Lower lobe of right lung (tissue), 2 donors: Measurements from ENCODE around the gene KIAA0825. TPM values are rescaled to one million over a fixed set of nuclear protein-coding genes. Genes with fewer than 3 reads are reported as not detected.

Experiments
- ATAC-seq, 2 donors: fragments of 200-7000 bp; cut with Tn5 transposase; one replicate each; pipeline ENCODE4 v1.9.1; 2020 to 2022; ENCODE audit warnings: mild to moderate bottlenecking in 2 of 2, moderate library complexity in 2 of 2
- DNase-seq: peaks from one replicate; pipeline ENCODE4 v3.0.0-alpha.2; 2020
- H3K27ac ChIP-seq: fragments of 200-600 bp; one replicate; pipeline ENCODE4 v1.8.0; 2022
- H3K27me3 ChIP-seq: fragments of 200-600 bp; one replicate; pipeline ENCODE4 v1.8.0; 2022; ENCODE audit warnings: low read depth
- H3K36me3 ChIP-seq: fragments of 200-600 bp; one replicate; pipeline ENCODE4 v1.8.0; 2022; ENCODE audit warnings: mild to moderate bottlenecking
- H3K4me1 ChIP-seq: fragments of 200-600 bp; one replicate; pipeline ENCODE4 v1.8.0; 2022
- H3K4me3 ChIP-seq: fragments of 200-600 bp; one replicate; pipeline ENCODE4 v1.8.0; 2022; ENCODE audit warnings: mild to moderate bottlenecking
- H3K9me3 ChIP-seq: fragments of 200-600 bp; one replicate; pipeline ENCODE4 v1.8.0; 2022
- intact Hi-C: fragments of 100-400 bp; cut with DNase I; formaldehyde crosslinking; loops from one replicate; pipeline ENCODE4 v1.11.0; 2022
- total RNA-seq: library from RNA; stranded (reverse); fragmentation: NEBNext Ultra II Directional; extraction: Animal tissue kit (Norgen Biotek cat#: 25700); gene quantifications from one replicate; pipeline ENCODE4 v1.2.1, GENCODE V29; 2021
- TF ChIP-seq, protein P1 (sequence below): fragments of 200-600 bp; IDR thresholded peaks from one replicate; pipeline ENCODE4 v1.8.0; 2022; ENCODE audit warnings: antibody characterized with exemption, mild to moderate bottlenecking
- donor health status: DM: no; HTN: yes; CAD: no; lungs with severe emphysema.

KIAA0825 gene
- total RNA-seq, 1 donor from 2014 or later, result 5.5 TPM

DNA sequence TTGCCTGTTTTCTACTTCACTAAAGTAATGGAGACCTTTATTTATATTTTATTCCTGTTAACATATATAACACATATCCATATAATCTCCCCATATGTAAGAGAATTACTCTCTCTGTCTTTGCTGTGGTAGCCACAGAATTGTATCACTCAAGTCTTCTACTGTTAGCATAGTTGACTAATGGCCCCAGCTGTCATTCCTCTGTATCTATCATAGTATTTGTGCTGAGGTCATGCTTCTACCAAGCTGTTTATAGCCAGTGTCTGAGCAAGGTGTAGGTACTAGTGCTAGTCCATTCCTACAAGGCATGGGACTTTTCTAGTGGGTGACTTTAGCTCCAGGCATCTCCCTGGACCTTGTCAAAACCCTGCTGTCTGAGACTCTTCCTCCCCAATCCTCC lies 244.1 kb downstream of the KIAA0825 start:
- no peaks in the 10 kb centered on the region for H3K27me3 ChIP-seq
- TF ChIP-seq, protein P1, sequence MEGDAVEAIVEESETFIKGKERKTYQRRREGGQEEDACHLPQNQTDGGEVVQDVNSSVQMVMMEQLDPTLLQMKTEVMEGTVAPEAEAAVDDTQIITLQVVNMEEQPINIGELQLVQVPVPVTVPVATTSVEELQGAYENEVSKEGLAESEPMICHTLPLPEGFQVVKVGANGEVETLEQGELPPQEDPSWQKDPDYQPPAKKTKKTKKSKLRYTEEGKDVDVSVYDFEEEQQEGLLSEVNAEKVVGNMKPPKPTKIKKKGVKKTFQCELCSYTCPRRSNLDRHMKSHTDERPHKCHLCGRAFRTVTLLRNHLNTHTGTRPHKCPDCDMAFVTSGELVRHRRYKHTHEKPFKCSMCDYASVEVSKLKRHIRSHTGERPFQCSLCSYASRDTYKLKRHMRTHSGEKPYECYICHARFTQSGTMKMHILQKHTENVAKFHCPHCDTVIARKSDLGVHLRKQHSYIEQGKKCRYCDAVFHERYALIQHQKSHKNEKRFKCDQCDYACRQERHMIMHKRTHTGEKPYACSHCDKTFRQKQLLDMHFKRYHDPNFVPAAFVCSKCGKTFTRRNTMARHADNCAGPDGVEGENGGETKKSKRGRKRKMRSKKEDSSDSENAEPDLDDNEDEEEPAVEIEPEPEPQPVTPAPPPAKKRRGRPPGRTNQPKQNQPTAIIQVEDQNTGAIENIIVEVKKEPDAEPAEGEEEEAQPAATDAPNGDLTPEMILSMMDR, result no peak
- H3K4me1 ChIP-seq, result no peaks in the 10 kb centered on the region
- DNase-seq (no peak), ATAC-seq (no peak)
- intact Hi-C loops, result no loop called here
- no peaks in the 10 kb centered on the region for H3K9me3 ChIP-seq
- no peaks in the 10 kb centered on the region for H3K36me3 ChIP-seq
- H3K27ac ChIP-seq, result no peak overlapping the region
- H3K4me3 ChIP-seq, result no peak overlapping the region

DNA sequence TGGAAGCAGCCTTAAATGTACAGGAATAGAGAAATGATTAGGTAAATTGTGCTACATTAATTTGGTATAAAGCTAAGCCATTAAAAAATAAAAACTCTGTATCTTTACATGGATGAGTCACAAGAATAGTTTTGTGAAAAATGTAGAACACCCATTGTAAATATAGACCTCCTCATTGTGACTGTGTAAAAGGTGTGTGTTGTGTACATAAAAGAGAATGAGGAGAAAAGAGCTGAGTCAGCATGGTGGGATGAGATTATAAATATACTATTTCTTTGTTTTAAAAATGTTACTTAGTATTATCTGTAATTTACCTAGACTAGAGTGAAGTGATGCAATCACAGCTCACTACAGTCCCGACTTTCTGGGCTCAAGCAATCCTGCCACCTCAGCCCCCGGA lies 250.5 kb downstream of the KIAA0825 start:
- no peak for DNase-seq
- Histone ChIP-seq H3K36me3 (no peaks in the 10 kb centered on the region), H3K27me3 (no peaks in the 10 kb centered on the region), H3K9me3 (no peaks in the 10 kb centered on the region), H3K27ac (no peak overlapping the region), H3K4me3 (no peak overlapping the region), H3K4me1 (no peaks in the 10 kb centered on the region)
- TF ChIP-seq, protein P1, result no peak
- ATAC-seq, result no peak
- intact Hi-C loops, result no loop called here

DNA sequence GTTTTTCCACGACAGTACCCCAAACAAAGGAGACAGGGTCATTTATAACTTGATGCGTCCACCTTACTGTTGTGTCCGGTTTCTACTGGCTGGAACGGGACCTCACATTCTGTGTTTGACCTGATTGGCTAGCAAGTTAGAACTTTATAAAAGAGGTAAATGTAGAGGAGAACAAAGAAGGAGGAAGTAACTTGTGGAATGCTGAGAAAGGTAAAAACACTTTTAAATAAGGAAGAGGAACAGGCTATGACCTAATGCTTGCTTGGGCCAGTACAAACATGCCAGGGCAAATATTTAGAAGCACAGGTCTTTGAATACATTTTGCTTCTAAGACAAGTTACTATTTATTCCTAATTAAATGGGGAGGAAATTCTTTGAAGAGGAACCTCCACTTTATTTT lies 251.6 kb downstream of the KIAA0825 start:
- H3K27ac ChIP-seq, result no peak overlapping the region
- no peak for ATAC-seq

DNA sequence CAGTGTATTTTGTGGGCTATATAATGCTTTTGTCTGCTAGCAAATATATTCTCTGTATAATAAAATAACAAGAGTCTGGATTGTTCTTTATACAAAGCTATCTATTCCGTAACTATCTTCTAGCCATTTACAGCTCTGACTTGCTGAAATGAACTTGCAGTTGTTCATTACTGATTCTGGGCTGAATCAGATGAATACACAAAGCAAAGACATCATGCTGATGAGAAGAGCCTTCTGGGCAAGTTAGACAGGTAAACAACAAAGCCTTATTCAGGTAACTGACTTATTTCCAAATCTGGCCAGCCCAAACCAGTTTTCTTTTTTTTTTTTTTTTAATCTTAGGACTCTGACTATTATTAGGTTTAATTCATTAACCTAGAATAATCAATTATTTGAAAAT lies 255.5 kb downstream of the KIAA0825 start:
- intact Hi-C loops, result no loop called here

More for the DNA sequence above, 251.6 kb downstream of the KIAA0825 start:
- H3K9me3 ChIP-seq, result no peaks in the 10 kb centered on the region
- DNase-seq, result no peak
- TF ChIP-seq, protein P1, result no peak
- H3K4me1 ChIP-seq, result no peaks in the 10 kb centered on the region
- H3K4me3 ChIP-seq, result no peak overlapping the region
- H3K36me3 ChIP-seq, result no peaks in the 10 kb centered on the region
- H3K27me3 ChIP-seq, result no peaks in the 10 kb centered on the region
- intact Hi-C loops, result no loop called here

DNA sequence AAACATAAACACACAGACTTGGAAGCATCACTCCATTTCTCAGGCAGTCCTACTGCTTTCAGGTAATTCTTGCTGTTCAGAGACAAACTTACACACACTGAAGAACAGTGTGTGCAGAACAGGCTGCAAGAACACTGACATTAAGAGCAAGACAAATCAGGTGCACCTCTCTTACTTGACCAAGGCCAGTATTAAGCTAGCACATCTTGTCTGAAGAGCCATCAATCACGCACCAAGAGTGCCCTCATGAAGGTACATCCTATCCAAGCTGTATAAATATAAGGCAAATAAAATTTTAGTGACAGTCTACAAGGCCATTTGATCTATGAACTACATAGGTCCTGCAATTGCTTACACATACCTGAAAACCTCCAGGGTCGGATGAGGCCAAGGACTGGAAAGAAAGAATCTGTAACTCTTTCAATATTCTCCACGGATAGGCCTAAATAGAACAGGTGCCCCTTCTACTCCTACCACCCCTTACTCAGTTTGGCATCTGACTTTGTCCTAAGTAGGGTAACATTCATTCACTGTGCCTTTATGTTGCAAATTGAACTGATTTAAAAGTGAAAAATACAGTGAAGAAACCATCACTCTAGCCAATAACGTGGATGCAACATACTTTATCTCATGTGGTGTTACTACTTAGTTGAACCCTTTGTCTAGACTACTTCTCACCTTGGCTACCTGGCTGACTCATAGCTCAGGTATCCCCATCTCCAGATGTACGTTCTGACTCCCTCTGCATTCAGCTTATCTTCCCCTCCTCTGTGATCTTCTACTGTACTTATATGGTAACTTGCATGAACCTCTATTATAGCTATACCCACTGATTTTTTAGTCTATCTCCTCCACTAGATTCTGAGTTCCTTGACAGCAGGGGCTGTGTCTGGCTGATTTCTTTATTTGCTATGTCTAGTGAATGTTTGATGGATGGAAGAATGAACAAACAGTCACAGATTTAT lies 256.3 kb downstream of the KIAA0825 start:
- no peak for ATAC-seq
- H3K4me1 ChIP-seq, result no peaks in the 10 kb centered on the region
- no peak for DNase-seq
- no peaks in the 10 kb centered on the region for H3K9me3 ChIP-seq
- H3K4me3 ChIP-seq, result no peak overlapping the region
- no peaks in the 10 kb centered on the region for H3K27me3 ChIP-seq
- intact Hi-C loops, result no loop called here
- H3K27ac ChIP-seq, result no peak overlapping the region
- TF ChIP-seq, protein P1, result no peak
- H3K36me3 ChIP-seq, result no peaks in the 10 kb centered on the region

More for the DNA sequence above, 255.5 kb downstream of the KIAA0825 start:
- no peaks in the 10 kb centered on the region for H3K4me1 ChIP-seq
- H3K27me3 ChIP-seq, result no peaks in the 10 kb centered on the region
- H3K4me3 ChIP-seq, result no peak overlapping the region
- H3K36me3 ChIP-seq, result no peaks in the 10 kb centered on the region
- ATAC-seq (no peak), DNase-seq (no peak)
- H3K27ac ChIP-seq, result no peak overlapping the region
- H3K9me3 ChIP-seq, result no peaks in the 10 kb centered on the region
- TF ChIP-seq, protein P1, result no peak
